Measurements from ENCODE around the gene CTSO.

GRCh38 chr4:155995069-155995468 lies 41.4 kb upstream of the CTSO start:
- no peak for TF ChIP-seq ELF1 (IDR thresholded peaks at IDR 0.05; ENCODE audit: borderline replicate concordance, low read depth)
- no peak for TF ChIP-seq SP1 (IDR thresholded peaks at IDR 0.05; ENCODE audit: low read depth)
- no peak for TF ChIP-seq CEBPB (IDR thresholded peaks at IDR 0.05; ENCODE audit: low read depth)
- TF ChIP-seq ZBTB33 (IDR thresholded peaks at IDR 0.05; ENCODE audit: extremely low read depth, insufficient replicate concordance, low read length) = no peak
- TF ChIP-seq RAD21 (IDR thresholded peaks at IDR 0.05; ENCODE audit: low read depth) = no peak
- TF ChIP-seq ATF3 (IDR thresholded peaks at IDR 0.05) = no peak
- TF ChIP-seq CTCF (IDR thresholded peaks at IDR 0.05 in 2 of 3, conservative IDR thresholded peaks at IDR 0.05 in 1 of 3; ENCODE audit: borderline replicate concordance in 1 of 3, insufficient read depth in 1 of 3, low read depth in 2 of 3, low read length in 2 of 3) = no peak
- no peak for TF ChIP-seq POLR2A (IDR thresholded peaks at IDR 0.05; ENCODE audit: borderline replicate concordance, extremely low read depth, insufficient read depth, insufficient read length)
- no peak for TF ChIP-seq EZH2 (IDR thresholded peaks at IDR 0.05)
- TF ChIP-seq SRF (IDR thresholded peaks at IDR 0.05; ENCODE audit: low read depth) = no peak
- no peak for TF ChIP-seq EZH2phosphoT487 (IDR thresholded peaks at IDR 0.05; ENCODE audit: borderline replicate concordance)
- TF ChIP-seq POLR2AphosphoS5 (IDR thresholded peaks at IDR 0.05; ENCODE audit: low read depth, low read length) = no peak
- TF ChIP-seq ZNF274 (IDR thresholded peaks at IDR 0.05; ENCODE audit: low read depth, low read length) = no peak

Data from HCT116 (cell line).